HEK293 (cell line): ENCODE results near the gene BTBD18.

Source experiments
- CTCF ChIA-PET: fragments of 350-600 bp; formaldehyde crosslinking; extraction: SDS; loops from one replicate; lab custom pipeline; 2021; ENCODE audit warnings: antibody characterized with exemption; lab: Yijun Ruan, JAX
- POLR2A ChIA-PET: fragments of 300-600 bp; formaldehyde crosslinking; extraction: SDS; loops from one replicate; lab custom pipeline; 2020; ENCODE audit warnings: antibody characterized with exemption, inconsistent platforms; lab: Yijun Ruan, JAX
- H3K27ac ChIP-seq: fragments of 200-500 bp; sonication (Bioruptor generic); 2 replicates; pipeline ENCODE4 v1.5.1; 2014; ENCODE audit warnings: low read depth, low read length, control low read depth, inconsistent platforms; ENCODE audit errors: extremely low read depth
- H3K36me3 ChIP-seq, 2 experiments: fragments of 200-500 bp in 1 of 2; sonication (Bioruptor generic) in 1 of 2; 1 replicate in 1 of 2; 2 replicates in 1 of 2; pipeline ENCODE4 v1.5.1; 2014 to 2017; ENCODE audit warnings: inconsistent platforms in 2 of 2, low read length in 2 of 2; ENCODE audit not compliant: control insufficient read depth in 2 of 2, insufficient read depth in 1 of 2
- H3K4me1 ChIP-seq: fragments of 200-500 bp; sonication (Bioruptor generic); 2 replicates; pipeline ENCODE4 v1.5.1; 2014; ENCODE audit warnings: mild to moderate bottlenecking, low read length, inconsistent platforms; ENCODE audit not compliant: control insufficient read depth, insufficient read depth
- H3K4me3 ChIP-seq: 2 replicates; pipeline ENCODE4 v1.5.1; 2011; ENCODE audit warnings: low read depth, mild to moderate bottlenecking, control low read depth, low read length, moderate library complexity
- H3K9me3 ChIP-seq: fragments of 200-500 bp; sonication (Bioruptor generic); 2 replicates; pipeline ENCODE4 v1.5.1; 2014; ENCODE audit warnings: low read depth, low read length, inconsistent platforms; ENCODE audit not compliant: control insufficient read depth, insufficient read depth
- EGR2 ChIP-seq: fragments of 450-650 bp; formaldehyde crosslinking; IDR thresholded peaks from 2 replicates; pipeline ENCODE4 v1.5.1; 2016; ENCODE audit warnings: low read depth, missing biosample characterization, missing genetic modification characterization
- FEZF1 ChIP-seq: fragments of 450-650 bp; formaldehyde crosslinking; IDR thresholded peaks from 2 replicates; pipeline ENCODE4 v1.5.1; 2016; ENCODE audit warnings: missing biosample characterization, missing genetic modification characterization
- KLF1 ChIP-seq: fragments of 450-650 bp; formaldehyde crosslinking; IDR thresholded peaks from 2 replicates; pipeline ENCODE4 v1.5.1; 2016; ENCODE audit warnings: missing biosample characterization, missing genetic modification characterization
- ZFP37 ChIP-seq: fragments of 450-650 bp; formaldehyde crosslinking; IDR thresholded peaks from 2 replicates; pipeline ENCODE4 v1.5.1; 2016; ENCODE audit warnings: missing biosample characterization, missing genetic modification characterization
- ZNF10 ChIP-seq: fragments of 450-650 bp; formaldehyde crosslinking; IDR thresholded peaks from 2 replicates; pipeline ENCODE4 v1.5.1; 2017; ENCODE audit warnings: missing biosample characterization, missing genetic modification characterization
- ZNF146 ChIP-seq: fragments of 450-650 bp; formaldehyde crosslinking; IDR thresholded peaks from 2 replicates; pipeline ENCODE4 v1.5.1; 2016; ENCODE audit warnings: missing biosample characterization, missing genetic modification characterization
- ZNF37A ChIP-seq: fragments of 450-650 bp; IDR thresholded peaks from 2 replicates; pipeline ENCODE4 v1.5.1; 2018; ENCODE audit warnings: missing biosample characterization, missing genetic modification characterization
- ZNF544 ChIP-seq: fragments of 450-650 bp; formaldehyde crosslinking; IDR thresholded peaks from 2 replicates; pipeline ENCODE4 v1.5.0; 2017; ENCODE audit warnings: missing biosample characterization, missing genetic modification characterization
- TF ChIP-seq, protein P1 (sequence below): fragments of 450-650 bp; formaldehyde crosslinking; IDR thresholded peaks from 2 replicates; pipeline ENCODE4 v1.5.1; 2016; ENCODE audit warnings: missing biosample characterization, missing genetic modification characterization
- TF ChIP-seq, protein P2 (sequence below): fragments of 450-650 bp; formaldehyde crosslinking; IDR thresholded peaks from 2 replicates; pipeline ENCODE4 v1.5.1; 2017; ENCODE audit warnings: missing biosample characterization, mild to moderate bottlenecking, missing genetic modification characterization, moderate library complexity
- TF ChIP-seq, protein P3 (sequence below): fragments of 450-650 bp; formaldehyde crosslinking; IDR thresholded peaks from 2 replicates; pipeline ENCODE4 v1.5.1; 2016; ENCODE audit warnings: missing biosample characterization, missing genetic modification characterization
- TF ChIP-seq, protein P4 (sequence below): fragments of 450-650 bp; formaldehyde crosslinking; IDR thresholded peaks from 2 replicates; pipeline ENCODE4 v1.5.1; 2016; ENCODE audit warnings: missing biosample characterization, missing genetic modification characterization
- TF ChIP-seq, protein P5 (sequence below): fragments of 450-650 bp; formaldehyde crosslinking; IDR thresholded peaks from 2 replicates; pipeline ENCODE4 v1.5.1; 2016; ENCODE audit warnings: missing biosample characterization, missing genetic modification characterization
- TF ChIP-seq, protein P6 (sequence below): fragments of 450-650 bp; formaldehyde crosslinking; IDR thresholded peaks from 2 replicates; pipeline ENCODE4 v1.5.1; 2017; ENCODE audit warnings: missing biosample characterization, missing genetic modification characterization

The BTBD18 gene

DNA sequence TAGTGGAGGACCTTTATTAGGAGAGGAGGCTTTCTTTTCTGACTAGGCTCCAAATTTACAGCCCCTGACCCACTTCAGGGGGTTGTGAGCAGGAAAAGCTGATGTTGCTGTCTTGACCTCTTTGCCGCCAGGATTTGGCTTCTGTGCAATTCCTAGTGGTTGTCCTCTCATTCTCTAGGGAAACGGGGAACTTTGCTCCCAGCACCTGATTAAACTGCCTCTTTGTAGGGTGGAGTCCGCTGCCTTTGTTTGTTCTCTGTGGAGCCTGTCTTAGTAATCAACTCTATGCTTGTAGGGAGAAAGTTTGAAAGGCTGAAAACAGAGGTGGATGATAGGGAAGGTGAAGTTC is 26.3 kb upstream of the BTBD18 start:
- CTCF ChIA-PET: interaction anchor here (1.4 kb wide), 1 partner anchor 23 kb away, joined by 14 read pairs; no protein-coding TSS in a partner anchor
- Histone ChIP-seq H3K27ac (peak overlapping the region; percentile 50), H3K36me3 (no peaks in the 10 kb centered on the region), H3K9me3 (no peaks in the 10 kb centered on the region), H3K4me3 (no peak overlapping the region; the same call in 1 of the 2 replicates), H3K4me1 (peaks cover 12% of the 10 kb centered on the region; the same call in 1 of the 2 replicates)
- POLR2A ChIA-PET: interaction anchor here (0.8 to 2.1 kb wide), 10 partner anchors 11 to 137 kb away, joined by 3 to 50 read pairs (median 6); partner anchors contain the start of genes BTBD18, CTNND1, MED19 and SELENOH
- peak; percentile 95 for TF ChIP-seq ZNF10 (tag by site-specific recombination)
- no peak for TF ChIP-seq ZFP37
- peak; percentile 30; the same call in 1 of the 2 replicates for TF ChIP-seq KLF1 (tag by site-specific recombination)
- TF ChIP-seq ZNF146: no peak
- TF ChIP-seq, protein P1, sequence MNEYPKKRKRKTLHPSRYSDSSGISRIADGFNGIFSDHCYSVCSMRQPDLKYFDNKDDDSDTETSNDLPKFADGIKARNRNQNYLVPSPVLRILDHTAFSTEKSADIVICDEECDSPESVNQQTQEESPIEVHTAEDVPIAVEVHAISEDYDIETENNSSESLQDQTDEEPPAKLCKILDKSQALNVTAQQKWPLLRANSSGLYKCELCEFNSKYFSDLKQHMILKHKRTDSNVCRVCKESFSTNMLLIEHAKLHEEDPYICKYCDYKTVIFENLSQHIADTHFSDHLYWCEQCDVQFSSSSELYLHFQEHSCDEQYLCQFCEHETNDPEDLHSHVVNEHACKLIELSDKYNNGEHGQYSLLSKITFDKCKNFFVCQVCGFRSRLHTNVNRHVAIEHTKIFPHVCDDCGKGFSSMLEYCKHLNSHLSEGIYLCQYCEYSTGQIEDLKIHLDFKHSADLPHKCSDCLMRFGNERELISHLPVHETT (tag by site-specific recombination): no peak

DNA sequence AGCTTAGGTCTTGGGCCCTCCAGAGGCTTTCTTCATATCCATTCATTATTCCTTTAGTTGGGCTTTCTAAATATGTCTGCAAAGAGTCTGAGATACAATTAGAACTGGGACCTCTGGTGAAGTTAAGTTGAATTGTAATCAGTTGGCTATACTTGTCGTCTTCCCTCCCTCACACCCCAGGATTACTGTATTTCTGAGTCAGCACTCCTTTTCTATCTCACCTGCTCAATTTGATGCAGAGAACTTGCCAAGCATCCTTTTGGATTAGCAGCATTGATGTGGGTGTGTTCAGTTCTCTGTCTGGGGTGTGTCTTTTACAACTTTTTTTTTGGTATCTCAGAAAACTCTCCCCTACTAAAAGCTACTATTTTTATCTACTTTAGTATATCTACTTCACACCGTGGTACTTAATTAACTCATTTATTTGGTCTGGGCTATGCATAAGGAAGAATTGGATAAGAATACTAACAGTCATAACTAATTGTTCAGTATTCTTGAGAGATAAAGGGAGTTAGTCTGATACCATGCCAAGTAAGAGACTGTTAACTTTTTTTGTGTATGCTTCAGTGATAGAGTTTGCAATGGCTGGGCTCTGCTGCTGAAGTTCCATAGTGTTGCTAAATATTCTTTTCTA is 25.1 kb upstream of the BTBD18 start:
- H3K4me3 ChIP-seq: no peak overlapping the region
- TF ChIP-seq, protein P2, sequence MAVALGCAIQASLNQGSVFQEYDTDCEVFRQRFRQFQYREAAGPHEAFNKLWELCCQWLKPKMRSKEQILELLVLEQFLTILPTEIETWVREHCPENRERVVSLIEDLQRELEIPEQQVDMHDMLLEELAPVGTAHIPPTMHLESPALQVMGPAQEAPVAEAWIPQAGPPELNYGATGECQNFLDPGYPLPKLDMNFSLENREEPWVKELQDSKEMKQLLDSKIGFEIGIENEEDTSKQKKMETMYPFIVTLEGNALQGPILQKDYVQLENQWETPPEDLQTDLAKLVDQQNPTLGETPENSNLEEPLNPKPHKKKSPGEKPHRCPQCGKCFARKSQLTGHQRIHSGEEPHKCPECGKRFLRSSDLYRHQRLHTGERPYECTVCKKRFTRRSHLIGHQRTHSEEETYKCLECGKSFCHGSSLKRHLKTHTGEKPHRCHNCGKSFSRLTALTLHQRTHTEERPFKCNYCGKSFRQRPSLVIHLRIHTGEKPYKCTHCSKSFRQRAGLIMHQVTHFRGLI: 0 out of 2 replicates have a peak, but pooled peaks have one; percentile 2
- TF ChIP-seq ZNF544 (tag by site-specific recombination): no peak
- TF ChIP-seq, protein P3, sequence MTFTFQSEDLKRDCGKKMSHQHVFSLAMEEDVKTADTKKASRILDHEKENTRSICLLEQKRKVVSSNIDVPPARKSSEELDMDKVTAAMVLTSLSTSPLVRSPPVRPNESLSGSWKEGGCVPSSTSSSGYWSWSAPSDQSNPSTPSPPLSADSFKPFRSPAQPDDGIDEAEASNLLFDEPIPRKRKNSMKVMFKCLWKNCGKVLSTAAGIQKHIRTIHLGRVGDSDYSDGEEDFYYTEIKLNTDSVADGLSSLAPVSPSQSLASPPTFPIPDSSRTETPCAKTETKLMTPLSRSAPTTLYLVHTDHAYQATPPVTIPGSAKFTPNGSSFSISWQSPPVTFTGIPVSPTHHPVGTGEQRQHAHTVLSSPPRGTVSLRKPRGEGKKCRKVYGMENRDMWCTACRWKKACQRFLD (tag by site-specific recombination): no peak
- no peak for TF ChIP-seq FEZF1
- no peak for TF ChIP-seq ZNF37A
- TF ChIP-seq, protein P4, sequence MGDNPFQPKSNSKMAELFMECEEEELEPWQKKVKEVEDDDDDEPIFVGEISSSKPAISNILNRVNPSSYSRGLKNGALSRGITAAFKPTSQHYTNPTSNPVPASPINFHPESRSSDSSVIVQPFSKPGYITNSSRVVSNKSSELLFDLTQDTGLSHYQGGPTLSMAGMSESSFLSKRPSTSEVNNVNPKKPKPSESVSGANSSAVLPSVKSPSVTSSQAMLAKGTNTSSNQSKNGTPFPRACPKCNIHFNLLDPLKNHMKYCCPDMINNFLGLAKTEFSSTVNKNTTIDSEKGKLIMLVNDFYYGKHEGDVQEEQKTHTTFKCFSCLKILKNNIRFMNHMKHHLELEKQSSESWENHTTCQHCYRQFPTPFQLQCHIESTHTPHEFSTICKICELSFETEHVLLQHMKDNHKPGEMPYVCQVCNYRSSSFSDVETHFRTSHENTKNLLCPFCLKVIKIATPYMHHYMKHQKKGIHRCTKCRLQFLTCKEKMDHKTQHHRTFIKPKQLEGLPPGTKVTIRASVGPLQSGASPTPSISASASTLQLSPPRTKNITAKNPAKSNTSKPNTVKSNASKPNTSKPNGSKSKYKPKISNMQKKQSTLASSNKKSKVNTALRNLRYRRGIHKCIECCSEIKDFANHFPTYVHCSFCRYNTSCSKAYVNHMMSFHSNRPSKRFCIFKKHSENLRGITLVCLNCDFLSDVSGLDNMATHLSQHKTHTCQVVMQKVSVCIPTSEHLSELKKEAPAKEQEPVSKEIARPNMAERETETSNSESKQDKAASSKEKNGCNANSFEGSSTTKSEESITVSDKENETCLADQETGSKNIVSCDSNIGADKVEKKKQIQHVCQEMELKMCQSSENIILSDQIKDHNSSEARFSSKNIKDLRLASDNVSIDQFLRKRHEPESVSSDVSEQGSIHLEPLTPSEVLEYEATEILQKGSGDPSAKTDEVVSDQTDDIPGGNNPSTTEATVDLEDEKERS: no peak
- CTCF ChIA-PET: interaction anchor here (1.5 kb wide), 1 partner anchor 24 kb away, joined by 7 read pairs; no protein-coding TSS in a partner anchor
- no peaks in the 10 kb centered on the region for H3K9me3 ChIP-seq
- POLR2A ChIA-PET: interaction anchor here (0.7 to 1.1 kb wide), 3 partner anchors 12 to 36 kb away, joined by 3 to 5 read pairs (median 4); partner anchors contain the start of genes CTNND1 and SELENOH
- H3K36me3 ChIP-seq: no peaks in the 10 kb centered on the region
- peaks cover 16% of the 10 kb centered on the region for H3K4me1 ChIP-seq
- no peak overlapping the region; the same call in 1 of the 2 replicates for H3K27ac ChIP-seq

DNA sequence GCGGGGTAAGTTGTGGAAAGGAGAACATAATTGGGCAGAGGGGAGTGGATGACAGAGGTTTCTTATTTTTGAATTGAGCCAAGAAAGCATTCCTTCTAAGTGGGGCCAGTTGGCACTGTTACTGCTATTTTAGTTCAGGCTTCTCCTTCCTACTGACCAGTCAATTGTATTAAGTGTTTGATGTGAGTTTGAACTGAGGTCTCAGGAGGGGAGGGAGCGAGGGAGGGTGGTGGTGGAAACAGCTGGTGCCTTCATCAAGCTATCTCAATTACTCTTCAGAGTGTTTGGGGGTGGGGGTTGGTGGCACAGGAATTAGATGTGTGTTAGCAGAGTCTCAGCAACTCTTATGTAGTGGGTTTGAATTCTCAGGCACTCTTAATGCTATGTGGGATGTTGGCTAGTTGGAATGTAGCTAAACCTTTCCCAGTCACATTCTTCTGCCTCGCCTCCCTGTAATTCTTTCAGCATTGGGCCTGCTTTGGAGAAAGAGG is 24.5 kb upstream of the BTBD18 start:
- Histone ChIP-seq H3K4me1 (peaks cover 16% of the 10 kb centered on the region), H3K36me3 (no peaks in the 10 kb centered on the region), H3K4me3 (no peak overlapping the region), H3K27ac (no peak overlapping the region), H3K9me3 (no peaks in the 10 kb centered on the region)
- CTCF ChIA-PET: interaction anchor here (0.6 to 1.9 kb wide), 4 partner anchors 14 to 897 kb away, joined by 5 to 10 read pairs (median 6); partner anchors contain the start of genes BTBD18 and CTNND1
- TF ChIP-seq, protein P5, sequence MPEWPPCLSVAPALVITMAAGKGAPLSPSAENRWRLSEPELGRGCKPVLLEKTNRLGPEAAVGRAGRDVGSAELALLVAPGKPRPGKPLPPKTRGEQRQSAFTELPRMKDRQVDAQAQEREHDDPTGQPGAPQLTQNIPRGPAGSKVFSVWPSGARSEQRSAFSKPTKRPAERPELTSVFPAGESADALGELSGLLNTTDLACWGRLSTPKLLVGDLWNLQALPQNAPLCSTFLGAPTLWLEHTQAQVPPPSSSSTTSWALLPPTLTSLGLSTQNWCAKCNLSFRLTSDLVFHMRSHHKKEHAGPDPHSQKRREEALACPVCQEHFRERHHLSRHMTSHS (tag by site-specific recombination): no peak
- TF ChIP-seq, protein P6, sequence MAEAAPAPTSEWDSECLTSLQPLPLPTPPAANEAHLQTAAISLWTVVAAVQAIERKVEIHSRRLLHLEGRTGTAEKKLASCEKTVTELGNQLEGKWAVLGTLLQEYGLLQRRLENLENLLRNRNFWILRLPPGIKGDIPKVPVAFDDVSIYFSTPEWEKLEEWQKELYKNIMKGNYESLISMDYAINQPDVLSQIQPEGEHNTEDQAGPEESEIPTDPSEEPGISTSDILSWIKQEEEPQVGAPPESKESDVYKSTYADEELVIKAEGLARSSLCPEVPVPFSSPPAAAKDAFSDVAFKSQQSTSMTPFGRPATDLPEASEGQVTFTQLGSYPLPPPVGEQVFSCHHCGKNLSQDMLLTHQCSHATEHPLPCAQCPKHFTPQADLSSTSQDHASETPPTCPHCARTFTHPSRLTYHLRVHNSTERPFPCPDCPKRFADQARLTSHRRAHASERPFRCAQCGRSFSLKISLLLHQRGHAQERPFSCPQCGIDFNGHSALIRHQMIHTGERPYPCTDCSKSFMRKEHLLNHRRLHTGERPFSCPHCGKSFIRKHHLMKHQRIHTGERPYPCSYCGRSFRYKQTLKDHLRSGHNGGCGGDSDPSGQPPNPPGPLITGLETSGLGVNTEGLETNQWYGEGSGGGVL: peak; percentile 42; the same call in 1 of the 2 replicates
- 0 out of 2 replicates have a peak, but pooled peaks have one; percentile 16 for TF ChIP-seq EGR2 (tag by site-specific recombination)
- POLR2A ChIA-PET: interaction anchor here (0.7 to 1.1 kb wide), 3 partner anchors 12 to 35 kb away, joined by 3 to 5 read pairs (median 4); partner anchors contain the start of genes CTNND1 and SELENOH
